Cortex of kidney (tissue), 1 donor: ENCODE measurements around the gene ASH1L.
"Not testable (repeated sequence)": the region's sequence is repeated elsewhere in the genome, so short reads cannot be mapped to it uniquely, and the experiment has no call there.

Experiments used
- DNase-seq: peaks from one replicate; lab custom pipeline; 2025; lab: John Stamatoyannopoulos, UW

Gene ASH1L

DNA sequence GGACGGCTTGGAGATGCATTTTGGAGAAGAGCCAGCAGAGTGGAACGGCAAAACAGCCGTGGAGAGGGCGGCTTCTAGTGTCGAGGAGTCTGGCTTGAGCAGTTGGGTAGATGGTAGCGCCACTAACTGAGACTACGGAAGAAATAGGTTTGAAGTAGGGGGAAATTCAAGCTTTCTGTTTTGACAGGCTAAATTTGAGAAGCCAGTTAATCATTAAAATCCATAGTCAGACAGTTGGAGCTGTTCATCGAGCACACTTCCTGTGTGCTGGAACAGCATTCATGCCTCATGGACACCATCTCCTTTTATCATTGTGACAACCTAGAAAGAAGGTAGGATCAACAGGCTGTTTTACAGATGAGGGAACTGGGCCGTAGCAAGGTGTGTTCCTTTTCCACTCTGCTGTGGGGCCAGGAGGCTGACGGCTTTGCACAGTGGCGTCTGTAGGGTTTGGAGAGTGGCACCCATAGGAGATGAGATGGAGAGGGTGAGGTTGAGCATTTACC lies 258.0 kb downstream of the ASH1L start:
- DNase-seq: no peak

GRCh38 chr1:155301342-155301841 lies 261.2 kb downstream of the ASH1L start, which contains the start of gene PKLR:
PKLR (minus strand) TSS chr1:155301438; CDS start chr1:155301395, 43 bp downstream.
- DNase-seq: no peak

GRCh38 chr1:155300553-155301329 lies 261.9 kb downstream of the ASH1L start:
- DNase-seq: no peak

DNA sequence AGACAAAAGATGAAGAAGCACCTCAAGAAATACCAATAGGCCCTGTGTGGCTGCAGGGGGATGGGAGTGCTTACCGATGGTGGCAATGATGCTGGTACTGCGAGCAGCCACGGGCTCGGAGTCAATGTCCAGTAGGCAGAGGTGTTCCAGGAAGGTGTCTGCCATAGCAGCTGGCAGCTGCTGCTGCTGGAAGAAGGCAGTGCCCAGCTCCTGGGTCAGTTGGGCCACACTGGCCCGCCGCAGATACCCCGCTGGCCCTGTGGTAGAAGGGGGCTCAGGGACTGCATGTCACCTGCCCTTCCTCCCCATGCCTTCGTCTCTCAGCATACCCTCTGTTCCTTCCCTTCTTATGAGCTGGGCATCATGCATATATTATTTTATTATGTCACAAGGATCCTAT lies 262.6 kb downstream of the ASH1L start:
- no peak for DNase-seq

DNA sequence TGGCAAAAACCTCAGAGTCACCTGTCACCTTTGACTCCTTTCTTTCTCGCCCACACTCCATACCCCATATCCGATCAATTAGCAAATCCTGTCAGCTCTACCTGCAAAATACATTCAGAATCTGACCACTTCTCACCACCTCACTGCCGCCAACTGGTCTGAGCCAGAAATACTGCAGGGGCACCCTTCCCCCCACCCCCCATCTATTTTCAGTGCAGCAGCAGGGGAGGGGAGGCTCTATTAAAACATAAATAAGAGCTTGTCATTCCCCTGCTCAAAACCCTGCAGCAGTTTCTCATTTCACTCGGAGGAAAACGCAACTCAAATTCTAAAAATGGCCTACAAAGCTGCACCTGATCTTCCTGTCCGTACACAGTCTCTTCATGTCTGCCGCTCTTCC lies 265.2 kb downstream of the ASH1L start:
- no peak for DNase-seq

DNA sequence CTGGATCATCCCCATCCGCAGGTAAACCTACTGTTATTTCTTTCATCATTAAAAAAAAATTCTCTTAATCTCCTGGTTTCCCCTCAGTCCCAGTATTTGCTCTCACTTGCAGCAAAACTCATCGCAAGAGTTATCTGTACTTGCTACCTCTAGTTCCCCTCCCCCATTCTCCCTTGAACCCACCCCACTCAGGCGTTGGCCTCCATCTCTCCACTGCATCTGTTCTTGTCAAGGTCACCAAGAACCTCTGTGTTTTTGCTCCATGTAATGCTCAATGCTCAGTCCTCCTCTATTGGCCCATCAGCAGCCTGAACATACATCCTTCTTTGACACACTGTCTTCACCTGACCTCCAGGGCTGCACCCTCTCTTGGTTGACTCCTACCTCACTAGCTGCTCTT lies 265.9 kb downstream of the ASH1L start:
- no peak for DNase-seq

DNA sequence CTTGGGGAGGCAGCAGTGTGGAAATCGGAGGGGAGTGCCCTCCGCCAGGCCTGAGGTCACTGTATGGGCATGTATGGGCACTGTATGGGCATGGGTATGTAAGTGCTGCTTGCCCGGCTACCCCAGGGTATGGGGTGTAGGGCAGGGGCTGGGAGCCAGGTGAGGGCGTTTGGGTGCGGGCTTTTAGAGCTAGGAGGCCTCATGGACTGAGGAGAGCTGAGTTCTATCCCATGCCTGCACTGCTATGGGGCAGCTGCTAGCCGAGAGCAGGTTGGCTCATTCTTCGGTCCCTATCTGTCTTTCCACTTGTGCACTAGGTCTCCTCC lies 266.7 kb downstream of the ASH1L start:
- no peak for DNase-seq

- no peak for DNase-seq
These were observed 267.2 kb downstream of the ASH1L start for GRCh38 chr1:155295183-155295941.

GRCh38 chr1:155294520-155295182 lies 268.0 kb downstream of the ASH1L start:
- DNase-seq: no peak

GRCh38 chr1:155293086-155293749 lies 269.4 kb downstream of the ASH1L start:
- no peak for DNase-seq

DNA sequence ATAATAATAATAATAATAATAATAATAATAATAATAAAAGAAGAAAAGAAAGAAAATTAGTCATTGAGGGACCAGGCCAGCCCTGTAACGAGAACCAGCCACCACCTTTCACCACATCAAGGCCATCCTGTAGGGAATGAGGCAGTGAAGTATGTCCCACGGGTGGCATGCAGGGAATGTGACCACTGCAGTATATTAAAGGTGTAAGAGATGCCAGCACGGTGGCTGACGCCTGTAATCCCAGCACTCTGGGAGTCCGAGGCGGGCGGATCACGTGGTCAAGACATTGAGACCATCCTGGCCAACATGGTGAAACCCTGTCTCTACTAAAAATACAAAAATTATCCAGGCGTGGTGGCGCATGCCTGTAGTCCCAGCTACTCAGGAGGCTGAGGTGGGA lies 271.6 kb downstream of the ASH1L start:
- not testable (repeated sequence) for DNase-seq

GRCh38 chr1:155287987-155288543 lies 274.5 kb downstream of the ASH1L start:
- no peak for DNase-seq

GRCh38 chr1:155286544-155286943 lies 276.1 kb downstream of the ASH1L start:
- no peak for DNase-seq

DNA sequence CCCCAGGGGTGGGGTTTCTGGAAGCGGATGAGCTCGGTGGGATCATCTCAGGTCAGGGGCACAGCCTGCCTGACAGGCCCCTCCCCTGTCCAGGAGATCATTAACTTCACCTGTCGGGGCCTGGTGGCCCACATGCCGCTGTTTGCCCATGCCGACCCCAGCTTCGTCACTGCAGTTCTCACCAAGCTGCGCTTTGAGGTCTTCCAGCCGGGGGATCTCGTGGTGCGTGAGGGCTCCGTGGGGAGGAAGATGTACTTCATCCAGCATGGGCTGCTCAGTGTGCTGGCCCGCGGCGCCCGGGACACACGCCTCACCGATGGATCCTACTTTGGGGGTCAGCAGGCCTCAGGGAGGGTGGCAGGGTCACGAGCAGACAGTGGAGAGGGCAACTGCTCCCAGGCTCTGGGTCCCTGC lies 277.0 kb downstream of the ASH1L start:
- no peak for DNase-seq
